GM06990 (cell line): ENCODE data around the gene ADM2.

Source experiments
- DNase-seq: peaks from one replicate; pipeline ENCODE4 v3.0.0-alpha.2; 2011; ENCODE audit not compliant: insufficient read length; ENCODE audit errors: extremely low read depth
- H3K27me3 ChIP-seq: replicated peaks from 2 replicates; pipeline ENCODE4 v1.6.0; 2011; ENCODE audit warnings: low read length; ENCODE audit not compliant: control insufficient read depth, insufficient read depth
- H3K36me3 ChIP-seq: 2 replicates; pipeline ENCODE4 v1.5.1; 2011; ENCODE audit warnings: low read length; ENCODE audit not compliant: control insufficient read depth, insufficient read depth
- H3K4me3 ChIP-seq: replicated peaks from 2 replicates; pipeline ENCODE4 v1.5.1; 2011; ENCODE audit warnings: low read depth, mild to moderate bottlenecking, control low read depth, low read length
- CTCF ChIP-seq: IDR thresholded peaks from 2 replicates; pipeline ENCODE4 v1.5.1; 2011; ENCODE audit warnings: low read length, control low read depth, mild to moderate bottlenecking, inconsistent platforms; ENCODE audit not compliant: insufficient read depth, poor library complexity, severe bottlenecking

Gene ADM2

GRCh38 chr22:50483556-50483955 is 2.2 kb downstream of the ADM2 start:
- DNase-seq = no peak
- TF ChIP-seq CTCF = no peak
- no peaks in the 10 kb centered on the region for H3K36me3 ChIP-seq
- no peaks in the 10 kb centered on the region; the same call in 1 of the 2 replicates for H3K27me3 ChIP-seq
- H3K4me3 ChIP-seq = no peak overlapping the region

DNA sequence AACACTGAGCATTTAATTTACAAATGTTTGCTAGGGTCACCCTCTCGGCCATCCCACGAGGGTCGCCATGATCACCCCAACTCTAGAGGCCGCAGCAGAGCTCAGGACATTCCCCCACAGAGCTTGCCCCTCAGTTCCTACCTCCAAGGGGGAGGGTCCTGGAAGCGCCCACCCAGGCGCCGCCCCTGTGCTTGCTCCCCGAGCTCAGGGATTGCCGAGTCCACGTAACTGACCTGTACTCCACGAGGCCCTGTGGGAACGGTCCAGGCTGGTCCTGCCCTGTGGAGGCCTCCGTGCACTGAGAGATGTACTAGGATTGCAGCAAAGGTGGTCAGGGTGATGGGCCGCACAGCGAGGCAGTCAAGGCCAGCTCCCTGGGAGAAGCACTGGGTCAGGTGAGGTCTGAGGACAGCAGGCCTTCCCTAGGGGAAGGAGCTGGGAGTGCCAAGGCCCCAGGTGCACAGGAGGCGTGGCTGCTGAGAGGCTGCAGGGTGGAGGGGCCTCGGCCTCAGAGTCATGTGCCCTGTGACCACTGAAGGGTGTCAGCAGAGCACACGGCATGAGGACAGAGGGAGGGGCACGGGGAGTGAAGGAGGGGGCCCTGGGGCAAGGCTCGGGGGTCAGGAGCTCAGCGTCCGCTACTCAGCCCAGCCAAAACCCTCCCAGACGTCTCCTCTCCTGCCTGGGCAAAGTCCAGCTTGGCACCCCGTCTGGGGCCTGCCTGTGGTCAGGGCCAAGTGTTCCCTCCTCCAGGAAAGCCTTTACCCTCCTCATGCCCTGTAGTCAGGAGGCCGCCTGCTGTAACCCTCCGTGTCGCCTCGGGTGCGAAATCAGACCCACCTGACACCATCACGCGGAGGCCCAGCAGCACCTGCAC is 2.9 kb downstream of the ADM2 start:
- Histone ChIP-seq H3K36me3 (no peaks in the 10 kb centered on the region), H3K27me3 (no peaks in the 10 kb centered on the region; the same call in 1 of the 2 replicates), H3K4me3 (no peak overlapping the region)
- DNase-seq = no peak
- no peak for TF ChIP-seq CTCF

GRCh38 chr22:50485221-50486131 is 4.1 kb downstream of the ADM2 start:
- Histone ChIP-seq H3K27me3 (no peaks in the 10 kb centered on the region; the same call in 1 of the 2 replicates), H3K36me3 (no peaks in the 10 kb centered on the region), H3K4me3 (no peak overlapping the region)
- DNase-seq = peak; percentile 3
- no peak for TF ChIP-seq CTCF

- peak within 1 kb of the TSS; percentile 10; the same call in 1 of the 2 replicates for H3K4me3 ChIP-seq
- H3K27me3 ChIP-seq = no peaks in the 10 kb centered on the region; the same call in 1 of the 2 replicates
- peak; percentile 18 for DNase-seq
- no peak for TF ChIP-seq CTCF
- H3K36me3 ChIP-seq = no peaks in the 10 kb centered on the region
These were observed 5.4 kb downstream of the ADM2 start, which contains the start of gene MIOX for GRCh38 chr22:50486561-50487289. Gene MIOX, plus strand, starts transcription at chr22:50486859. Its CDS starts 39 bp downstream, at chr22:50486898.

GRCh38 chr22:50487290-50488005 is 6.1 kb downstream of the ADM2 start:
- no peak for DNase-seq
- Histone ChIP-seq H3K4me3 (peak overlapping the region; percentile 10; the same call in 1 of the 2 replicates), H3K36me3 (no peaks in the 10 kb centered on the region), H3K27me3 (no peaks in the 10 kb centered on the region)
- TF ChIP-seq CTCF = no peak
